ENCODE measurements around the gene SH3BP1.

- TF ChIP-seq, protein P1, sequence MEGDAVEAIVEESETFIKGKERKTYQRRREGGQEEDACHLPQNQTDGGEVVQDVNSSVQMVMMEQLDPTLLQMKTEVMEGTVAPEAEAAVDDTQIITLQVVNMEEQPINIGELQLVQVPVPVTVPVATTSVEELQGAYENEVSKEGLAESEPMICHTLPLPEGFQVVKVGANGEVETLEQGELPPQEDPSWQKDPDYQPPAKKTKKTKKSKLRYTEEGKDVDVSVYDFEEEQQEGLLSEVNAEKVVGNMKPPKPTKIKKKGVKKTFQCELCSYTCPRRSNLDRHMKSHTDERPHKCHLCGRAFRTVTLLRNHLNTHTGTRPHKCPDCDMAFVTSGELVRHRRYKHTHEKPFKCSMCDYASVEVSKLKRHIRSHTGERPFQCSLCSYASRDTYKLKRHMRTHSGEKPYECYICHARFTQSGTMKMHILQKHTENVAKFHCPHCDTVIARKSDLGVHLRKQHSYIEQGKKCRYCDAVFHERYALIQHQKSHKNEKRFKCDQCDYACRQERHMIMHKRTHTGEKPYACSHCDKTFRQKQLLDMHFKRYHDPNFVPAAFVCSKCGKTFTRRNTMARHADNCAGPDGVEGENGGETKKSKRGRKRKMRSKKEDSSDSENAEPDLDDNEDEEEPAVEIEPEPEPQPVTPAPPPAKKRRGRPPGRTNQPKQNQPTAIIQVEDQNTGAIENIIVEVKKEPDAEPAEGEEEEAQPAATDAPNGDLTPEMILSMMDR (conservative IDR thresholded peaks at IDR 0.05; ENCODE audit: low read depth, low read length): no peak
- TF ChIP-seq EZH2 (IDR thresholded peaks at IDR 0.05; ENCODE audit: borderline replicate concordance, low read depth, low read length, poor library complexity, severe bottlenecking): no peak
Observed at GRCh38 chr22:37618674-37619073, 20.8 kb upstream of the SH3BP1 start.
